Gastroesophageal sphincter (tissue), 4 donors: ENCODE data around the gene PADI2. TPM values are rescaled to one million over a fixed set of nuclear protein-coding genes. Genes with fewer than 3 reads are reported as not detected.

ENCODE experiments used
- ATAC-seq: fragments of 150-250 bp; one replicate; pipeline ENCODE4 v1.9.1; 2016; ENCODE audit warnings: mild to moderate bottlenecking, moderate library complexity
- H3K27ac ChIP-seq, 4 donors: fragments of 200-600 bp; sonication (generic) in 3 of 4; 1 replicate in 3 of 4; 2 replicates in 1 of 4; pipeline ENCODE4 v1.5.1; 2016 to 2019
- H3K27me3 ChIP-seq: fragments of 200-600 bp; sonication (generic); one replicate; pipeline ENCODE4 v1.5.1; 2019
- H3K36me3 ChIP-seq, 2 donors: fragments of 200-600 bp; sonication (generic); one replicate each; pipeline ENCODE4 v1.5.1; 2019; ENCODE audit warnings: control low read depth in 1 of 2
- H3K4me1 ChIP-seq, 3 donors: fragments of 200-600 bp; sonication (generic); 1 replicate in 2 of 3; 2 replicates in 1 of 3; pipeline ENCODE4 v1.5.1; 2016 to 2019; ENCODE audit warnings: control low read depth in 2 of 3
- H3K4me3 ChIP-seq, 2 donors: fragments of 200-600 bp; sonication (generic); one replicate each; pipeline ENCODE4 v1.5.1; 2019; ENCODE audit warnings: mild to moderate bottlenecking in 1 of 2, moderate library complexity in 1 of 2
- H3K9me3 ChIP-seq, 3 donors: fragments of 200-600 bp; sonication (generic); one replicate each; pipeline ENCODE4 v1.5.1; 2017 to 2019; ENCODE audit warnings: control low read depth in 2 of 3
- EP300 ChIP-seq: sonication (generic); formaldehyde crosslinking; IDR thresholded peaks from one replicate; pipeline ENCODE4 v1.6.1; 2017; ENCODE audit warnings: antibody characterized with exemption, mild to moderate bottlenecking
- POLR2A ChIP-seq, 2 donors: fragments of 450-650 bp; IDR thresholded peaks; one replicate each; pipeline ENCODE4 v1.6.1; 2017; ENCODE audit warnings: antibody characterized with exemption in 2 of 2, mild to moderate bottlenecking in 2 of 2, moderate library complexity in 1 of 2
- POLR2AphosphoS5 ChIP-seq: sonication (generic); formaldehyde crosslinking; IDR thresholded peaks from one replicate; pipeline ENCODE4 v1.6.1; 2017; ENCODE audit warnings: antibody characterized with exemption
- WGBS, 2 donors: methylation state at CpG; one replicate each; pipeline ENCODE4 v1.1.5; 2018; ENCODE audit warnings: low coverage in 1 of 2; 5-methylcytosine and 5-hydroxymethylcytosine counted together
- total RNA-seq, 4 donors: library from RNA; depleted of rRNA; stranded (reverse); fragments of >200 nt; gene quantifications; one replicate each; pipeline ENCODE4 v1.1.0, GENCODE V29; 2016
- TF ChIP-seq, protein P1 (sequence below), 4 experiments: fragments of 200-600 bp in 2 of 4; fragments of 450-650 bp in 2 of 4; sonication (generic) in 1 of 4; IDR thresholded peaks; one replicate each; pipeline ENCODE4 v1.5.1; 2017 to 2019; ENCODE audit warnings: antibody characterized with exemption in 4 of 4, mild to moderate bottlenecking in 2 of 4, moderate library complexity in 2 of 4

Gene PADI2
- total RNA-seq, 4 donors from 2014 or later: 0.12 to 1.9 (median 0.58) TPM

- H3K4me1 ChIP-seq: no peaks in the 10 kb centered on the region
- ATAC-seq: no peak
- WGBS, 2 donors: 78% methylated on average over 9 to 10 of the region's 10 CpGs
Observed at GRCh38 chr1:17084787-17085186, 34.5 kb downstream of the PADI2 start.

GRCh38 chr1:17082761-17083160, 36.5 kb downstream of the PADI2 start:
- no peaks in the 10 kb centered on the region for H3K36me3 ChIP-seq
- H3K27me3 ChIP-seq: no peaks in the 10 kb centered on the region
- no peaks in the 10 kb centered on the region for H3K9me3 ChIP-seq
- ATAC-seq: no peak
- H3K27ac ChIP-seq: no peak overlapping the region
- TF ChIP-seq POLR2AphosphoS5 (no peak), EP300 (no peak), POLR2A (IDR thresholded peaks at IDR 0.05) (no peak)
- TF ChIP-seq, protein P1, sequence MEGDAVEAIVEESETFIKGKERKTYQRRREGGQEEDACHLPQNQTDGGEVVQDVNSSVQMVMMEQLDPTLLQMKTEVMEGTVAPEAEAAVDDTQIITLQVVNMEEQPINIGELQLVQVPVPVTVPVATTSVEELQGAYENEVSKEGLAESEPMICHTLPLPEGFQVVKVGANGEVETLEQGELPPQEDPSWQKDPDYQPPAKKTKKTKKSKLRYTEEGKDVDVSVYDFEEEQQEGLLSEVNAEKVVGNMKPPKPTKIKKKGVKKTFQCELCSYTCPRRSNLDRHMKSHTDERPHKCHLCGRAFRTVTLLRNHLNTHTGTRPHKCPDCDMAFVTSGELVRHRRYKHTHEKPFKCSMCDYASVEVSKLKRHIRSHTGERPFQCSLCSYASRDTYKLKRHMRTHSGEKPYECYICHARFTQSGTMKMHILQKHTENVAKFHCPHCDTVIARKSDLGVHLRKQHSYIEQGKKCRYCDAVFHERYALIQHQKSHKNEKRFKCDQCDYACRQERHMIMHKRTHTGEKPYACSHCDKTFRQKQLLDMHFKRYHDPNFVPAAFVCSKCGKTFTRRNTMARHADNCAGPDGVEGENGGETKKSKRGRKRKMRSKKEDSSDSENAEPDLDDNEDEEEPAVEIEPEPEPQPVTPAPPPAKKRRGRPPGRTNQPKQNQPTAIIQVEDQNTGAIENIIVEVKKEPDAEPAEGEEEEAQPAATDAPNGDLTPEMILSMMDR (IDR thresholded peaks at IDR 0.05): no peak
- H3K4me3 ChIP-seq: no peak overlapping the region
- WGBS, 2 donors: 86 to 100% methylated on average over 3 of the region's 3 CpGs
- no peaks in the 10 kb centered on the region for H3K4me1 ChIP-seq

More at GRCh38 chr1:17084787-17085186, 34.5 kb downstream of the PADI2 start:
- Histone ChIP-seq H3K9me3 (no peaks in the 10 kb centered on the region), H3K27ac (no peak overlapping the region), H3K4me3 (no peak overlapping the region), H3K27me3 (no peaks in the 10 kb centered on the region), H3K36me3 (no peaks in the 10 kb centered on the region)
- TF ChIP-seq POLR2AphosphoS5: no peak
- TF ChIP-seq, protein P1 (IDR thresholded peaks at IDR 0.05): no peak

GRCh38 chr1:17081439-17081838, 37.8 kb downstream of the PADI2 start:
- 69% methylated on average over 2 of the region's 2 CpGs; no CpG with 5 or more reads in 1 of the 2 donors for WGBS, 2 donors
- no peaks in the 10 kb centered on the region for H3K36me3 ChIP-seq
- H3K4me3 ChIP-seq: no peak overlapping the region
- no peaks in the 10 kb centered on the region for H3K9me3 ChIP-seq
- ATAC-seq: no peak
- H3K27me3 ChIP-seq: no peaks in the 10 kb centered on the region
- H3K4me1 ChIP-seq: no peaks in the 10 kb centered on the region
- TF ChIP-seq POLR2AphosphoS5 (no peak), EP300 (no peak), POLR2A (IDR thresholded peaks at IDR 0.05) (no peak)
- TF ChIP-seq, protein P1 (IDR thresholded peaks at IDR 0.05): no peak
- H3K27ac ChIP-seq: no peak overlapping the region

GRCh38 chr1:17080880-17081279, 38.4 kb downstream of the PADI2 start:
- TF ChIP-seq POLR2AphosphoS5 (no peak), POLR2A (IDR thresholded peaks at IDR 0.05) (no peak), EP300 (no peak)
- TF ChIP-seq, protein P1 (IDR thresholded peaks at IDR 0.05): no peak
- Histone ChIP-seq H3K4me1 (no peaks in the 10 kb centered on the region), H3K9me3 (no peaks in the 10 kb centered on the region), H3K27ac (no peak overlapping the region), H3K4me3 (no peak overlapping the region), H3K36me3 (no peaks in the 10 kb centered on the region), H3K27me3 (no peaks in the 10 kb centered on the region)
- no peak for ATAC-seq
- 100% methylated on average over 1 of the region's 4 CpGs; no CpG with 5 or more reads in 1 of the 2 donors for WGBS, 2 donors

GRCh38 chr1:17080085-17080759, 39.0 kb downstream of the PADI2 start:
- no peaks in the 10 kb centered on the region for H3K4me1 ChIP-seq
- H3K27ac ChIP-seq: no peak overlapping the region
- H3K4me3 ChIP-seq: no peak overlapping the region
- H3K36me3 ChIP-seq: no peaks in the 10 kb centered on the region
- WGBS, 2 donors: 72 to 83% methylated on average over 2 of the region's 8 CpGs
- no peak for TF ChIP-seq POLR2A (IDR thresholded peaks at IDR 0.05)
- no peak for TF ChIP-seq EP300
- no peak for TF ChIP-seq POLR2AphosphoS5
- TF ChIP-seq, protein P1 (IDR thresholded peaks at IDR 0.05): no peak
- ATAC-seq: no peak
- H3K27me3 ChIP-seq: no peaks in the 10 kb centered on the region
- H3K9me3 ChIP-seq: no peaks in the 10 kb centered on the region
